NCI-H524 (cell line): Measurements from ENCODE around the gene RTL10.
"Not testable (repeated sequence)": the region's sequence is repeated elsewhere in the genome, so short reads cannot be mapped to it uniquely, and the experiment has no call there.

Experiments used
- DNase-seq, 2 experiments: peaks; one replicate each; lab custom pipeline; 2025; lab: John Stamatoyannopoulos, UW

RTL10 gene

DNA sequence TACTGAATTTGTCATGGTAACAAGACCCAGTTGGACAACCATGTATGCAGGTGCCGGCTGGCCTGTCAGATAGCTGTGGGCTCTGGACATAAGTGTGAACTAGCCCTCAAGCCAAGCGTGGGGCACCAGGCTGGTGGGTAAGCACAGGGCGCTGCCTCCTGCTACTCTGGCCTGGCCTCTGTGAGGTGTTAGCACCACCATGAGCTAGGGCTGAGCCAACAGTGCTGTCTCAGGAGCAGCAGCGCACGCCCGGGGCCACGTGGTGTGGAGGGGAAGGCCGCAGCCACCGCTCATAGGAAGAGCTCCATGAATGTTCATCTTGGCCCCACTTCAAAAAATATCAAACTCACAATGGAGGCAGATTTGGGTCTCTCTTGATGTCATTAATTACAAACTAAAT is 35.3 kb upstream of the RTL10 start:
- no peak for DNase-seq

DNA sequence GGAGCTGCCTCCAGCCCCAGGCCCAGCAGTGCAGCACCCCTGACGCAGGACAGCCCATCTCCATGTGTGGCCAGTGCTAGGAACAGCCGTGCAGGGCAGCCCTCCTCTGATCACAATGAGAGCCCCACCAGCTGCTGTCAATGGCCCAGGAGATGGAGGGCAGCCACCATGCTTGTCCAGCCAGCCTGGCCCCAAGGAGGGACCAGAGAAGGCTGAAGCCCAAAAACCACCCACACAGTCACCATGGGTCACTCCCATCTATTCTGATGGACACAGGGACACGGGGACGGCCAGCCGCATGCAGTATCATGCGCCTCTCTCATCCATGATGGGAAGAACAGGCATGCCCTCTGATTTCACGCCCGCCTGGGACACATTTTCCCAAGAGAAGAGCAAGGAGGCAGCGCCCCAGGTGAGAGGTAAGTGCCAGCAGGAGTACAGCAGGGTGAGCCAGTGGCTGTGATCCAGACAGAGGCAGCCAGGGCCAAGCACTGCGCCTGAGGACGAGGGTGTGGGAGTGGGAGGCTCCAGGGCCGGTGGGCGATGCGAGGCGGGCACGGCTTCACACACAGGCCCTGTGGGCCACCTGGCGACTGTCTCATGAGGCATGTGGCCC is 33.6 kb upstream of the RTL10 start:
- no peak for DNase-seq

DNA sequence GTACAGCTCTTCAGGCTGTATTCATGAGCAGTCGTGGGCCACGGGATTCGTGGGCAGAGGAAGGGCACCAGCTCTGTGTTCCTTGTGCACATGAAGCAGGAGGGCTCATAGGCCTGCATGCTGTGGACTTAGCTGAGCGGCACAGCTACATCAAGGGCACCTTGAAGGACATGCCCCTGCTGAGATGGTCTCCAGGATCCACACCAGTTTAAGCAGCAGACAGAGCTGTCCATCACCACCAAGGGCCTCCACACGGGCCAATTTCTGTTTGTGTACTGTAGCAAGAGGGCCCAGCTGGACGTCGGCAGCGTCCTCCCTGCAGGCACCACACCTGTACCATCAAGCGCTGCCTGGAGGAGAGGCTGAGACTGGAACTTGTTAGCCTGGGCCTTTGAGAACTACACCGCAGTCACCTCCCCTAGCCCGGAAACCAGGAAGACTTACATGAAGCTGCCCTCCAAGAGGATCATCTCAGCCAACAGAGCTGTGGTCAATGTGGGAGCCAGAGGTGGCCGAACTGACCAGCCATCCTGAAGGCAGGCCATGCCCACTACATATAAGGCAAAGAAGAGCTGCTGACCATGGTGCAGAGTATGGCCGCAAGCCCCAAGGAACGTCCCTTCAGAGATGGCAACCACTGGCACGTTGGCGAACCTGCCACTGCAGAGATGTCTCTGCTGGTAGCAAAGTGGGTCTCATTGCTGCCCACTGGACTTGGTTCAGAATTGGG is 32.7 kb upstream of the RTL10 start:
- DNase-seq, result no peak

DNA sequence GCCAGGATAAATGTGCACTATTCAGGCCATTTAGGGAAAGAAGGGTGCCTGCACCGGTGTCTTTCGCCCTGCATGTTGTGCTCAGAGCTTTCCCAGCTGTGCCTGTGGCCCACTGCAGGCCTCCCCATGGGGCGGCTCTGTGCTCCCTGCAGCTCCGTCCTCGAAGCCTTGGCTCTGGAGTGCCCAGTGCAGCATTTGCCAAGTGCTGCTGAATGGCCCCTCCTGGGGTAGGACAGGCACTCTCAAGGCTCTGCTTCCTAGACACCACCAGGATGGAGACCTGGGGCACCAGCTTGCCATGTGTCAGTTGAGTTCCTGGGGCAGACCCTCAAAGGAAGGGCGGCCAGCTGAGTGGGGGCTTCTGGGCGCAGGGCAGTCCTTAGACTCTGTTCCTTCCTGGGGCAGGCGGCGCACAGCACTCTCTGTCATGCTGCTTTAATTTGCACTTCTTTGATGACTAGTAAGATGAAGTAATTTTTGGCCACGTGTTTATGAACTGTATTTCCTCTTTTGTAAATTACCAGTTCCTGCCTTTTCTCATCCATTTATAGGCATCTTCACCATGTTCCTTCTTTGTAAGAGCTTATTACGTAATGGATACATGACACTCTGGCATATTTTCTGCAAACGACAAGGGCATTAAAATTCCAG is 32.1 kb upstream of the RTL10 start:
- DNase-seq, result no peak

DNA sequence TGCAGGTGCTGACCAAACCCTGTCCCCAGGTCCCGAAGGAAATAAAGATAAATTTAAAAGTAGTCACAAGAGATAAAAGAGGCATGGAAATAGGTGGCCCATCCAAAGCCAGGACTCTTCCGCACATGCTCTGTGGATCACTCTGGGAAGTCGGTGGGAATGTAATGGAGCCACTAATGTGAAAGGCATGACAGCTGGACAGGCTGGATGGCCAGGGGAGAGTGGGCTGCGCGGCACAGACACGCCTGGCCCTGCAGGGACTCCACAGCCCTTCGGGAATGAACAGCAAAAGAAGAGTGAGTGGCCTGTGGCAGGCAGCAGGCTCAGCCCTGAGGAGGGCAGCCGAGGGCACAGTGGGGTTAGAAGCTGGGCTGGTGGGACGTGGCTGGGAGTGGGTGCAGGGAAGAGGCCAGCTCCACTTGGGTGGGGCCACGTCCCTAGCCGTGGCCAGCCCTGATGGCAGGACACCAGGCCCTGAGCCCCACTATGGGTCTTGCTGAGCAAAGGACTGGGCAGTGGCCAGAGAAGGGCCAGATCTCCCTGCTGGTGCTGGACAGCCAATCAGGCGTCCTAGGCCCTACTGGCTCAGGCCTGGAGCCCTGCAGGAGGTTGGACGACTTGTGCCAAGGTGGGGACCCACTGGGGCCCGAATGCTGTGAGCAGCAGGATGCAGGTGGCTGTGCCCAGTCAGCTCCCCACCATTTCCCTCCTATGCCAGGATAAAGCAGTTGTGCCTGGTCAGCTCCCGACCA is 31.3 kb upstream of the RTL10 start:
- DNase-seq, result no peak

DNA sequence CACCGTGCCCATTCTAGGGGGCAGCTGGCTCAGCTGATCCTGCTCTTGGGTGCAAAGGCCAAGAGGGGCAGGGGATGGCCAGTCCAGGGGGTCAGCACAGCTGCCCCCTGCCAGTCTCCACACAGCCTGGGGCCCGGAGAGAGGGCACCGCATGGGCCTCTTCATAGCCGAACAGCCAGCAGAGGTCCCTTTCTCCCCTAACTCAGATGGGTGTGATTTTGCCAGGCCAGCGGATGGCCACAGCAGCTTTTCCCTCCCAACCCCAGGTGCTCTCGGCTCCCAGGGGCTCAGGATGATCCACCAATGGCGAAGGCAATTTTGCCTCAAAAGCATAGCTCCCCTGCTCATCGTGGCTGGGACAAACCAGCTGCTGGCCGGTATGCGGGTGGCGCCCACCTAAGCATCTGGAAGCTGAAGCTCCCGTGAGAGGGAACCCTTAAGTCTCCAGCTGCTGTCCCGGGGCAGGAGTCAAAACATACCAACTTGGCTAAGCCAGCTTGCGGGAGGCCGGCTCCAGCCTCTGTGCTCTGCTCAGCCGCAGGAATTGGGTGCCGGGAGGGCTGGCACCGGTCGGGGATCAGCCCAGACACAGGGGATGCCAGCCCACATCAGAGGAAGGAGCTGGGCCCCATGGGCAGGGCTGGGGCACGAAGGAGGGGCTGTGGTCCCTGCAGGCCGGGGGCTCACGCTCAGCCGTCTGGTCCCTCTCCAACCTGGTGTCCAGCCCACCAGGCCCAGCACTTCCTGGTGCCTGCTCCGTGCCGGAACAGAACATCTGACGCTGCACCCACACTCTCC is 30.5 kb upstream of the RTL10 start:
- DNase-seq, result no peak

DNA sequence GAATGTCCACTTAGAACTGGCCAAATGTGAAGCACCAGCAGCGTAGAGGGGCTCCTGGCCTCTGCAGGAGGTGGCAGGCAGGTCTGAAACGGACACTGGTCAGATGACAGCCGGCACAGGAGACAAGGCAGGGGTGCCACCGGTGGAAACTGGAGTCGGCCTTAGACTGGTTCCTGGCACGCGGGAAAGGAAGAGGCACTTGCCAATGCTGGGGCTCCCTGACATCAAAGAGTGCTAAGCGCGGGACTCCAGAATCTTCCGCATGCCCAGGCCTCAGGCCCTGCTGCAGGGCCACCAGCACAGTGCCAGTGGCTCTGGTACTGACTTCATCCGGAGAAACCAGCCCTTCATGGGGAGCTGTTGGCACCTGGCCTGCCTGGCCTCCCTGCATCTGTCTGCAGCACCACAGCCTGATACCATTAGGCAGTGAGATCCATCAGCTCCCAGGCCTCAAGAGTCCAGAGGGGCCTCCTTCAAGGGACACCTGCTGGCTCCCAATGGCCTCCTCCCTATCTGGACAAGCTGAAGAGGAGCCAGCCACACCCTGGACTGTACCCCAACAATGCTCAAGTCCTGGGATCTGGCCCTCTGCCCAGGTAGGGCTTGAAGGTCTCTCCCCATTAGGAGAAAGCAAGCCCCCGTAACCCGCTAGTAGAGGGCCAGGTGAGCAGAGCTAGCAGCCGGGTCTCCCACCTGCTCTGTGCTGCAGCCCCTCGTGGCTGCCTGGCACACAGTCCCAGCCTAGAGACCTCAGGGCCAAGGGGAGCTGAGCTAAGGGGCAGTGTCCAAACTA is 29.7 kb upstream of the RTL10 start:
- no peak for DNase-seq

DNA sequence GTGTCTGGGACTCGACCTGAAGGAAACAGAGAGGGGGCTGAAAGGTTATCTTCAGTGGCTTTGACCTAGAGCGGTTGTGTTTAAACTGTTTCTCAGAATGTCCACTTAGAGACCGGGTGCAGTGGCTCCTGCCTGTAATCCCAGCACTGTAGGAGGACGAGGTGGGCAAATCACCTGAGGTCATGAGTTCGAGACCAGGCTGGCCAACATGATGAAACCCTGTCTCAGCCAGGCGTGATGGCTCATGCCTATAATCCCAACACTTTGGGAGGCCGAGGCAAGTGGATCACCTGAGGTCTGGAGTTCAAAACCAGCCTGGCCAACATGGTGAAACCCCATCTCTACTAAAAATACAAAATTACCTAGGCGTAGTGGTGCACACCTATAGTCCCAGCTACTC is 28.8 kb upstream of the RTL10 start:
- not testable (repeated sequence) for DNase-seq

DNA sequence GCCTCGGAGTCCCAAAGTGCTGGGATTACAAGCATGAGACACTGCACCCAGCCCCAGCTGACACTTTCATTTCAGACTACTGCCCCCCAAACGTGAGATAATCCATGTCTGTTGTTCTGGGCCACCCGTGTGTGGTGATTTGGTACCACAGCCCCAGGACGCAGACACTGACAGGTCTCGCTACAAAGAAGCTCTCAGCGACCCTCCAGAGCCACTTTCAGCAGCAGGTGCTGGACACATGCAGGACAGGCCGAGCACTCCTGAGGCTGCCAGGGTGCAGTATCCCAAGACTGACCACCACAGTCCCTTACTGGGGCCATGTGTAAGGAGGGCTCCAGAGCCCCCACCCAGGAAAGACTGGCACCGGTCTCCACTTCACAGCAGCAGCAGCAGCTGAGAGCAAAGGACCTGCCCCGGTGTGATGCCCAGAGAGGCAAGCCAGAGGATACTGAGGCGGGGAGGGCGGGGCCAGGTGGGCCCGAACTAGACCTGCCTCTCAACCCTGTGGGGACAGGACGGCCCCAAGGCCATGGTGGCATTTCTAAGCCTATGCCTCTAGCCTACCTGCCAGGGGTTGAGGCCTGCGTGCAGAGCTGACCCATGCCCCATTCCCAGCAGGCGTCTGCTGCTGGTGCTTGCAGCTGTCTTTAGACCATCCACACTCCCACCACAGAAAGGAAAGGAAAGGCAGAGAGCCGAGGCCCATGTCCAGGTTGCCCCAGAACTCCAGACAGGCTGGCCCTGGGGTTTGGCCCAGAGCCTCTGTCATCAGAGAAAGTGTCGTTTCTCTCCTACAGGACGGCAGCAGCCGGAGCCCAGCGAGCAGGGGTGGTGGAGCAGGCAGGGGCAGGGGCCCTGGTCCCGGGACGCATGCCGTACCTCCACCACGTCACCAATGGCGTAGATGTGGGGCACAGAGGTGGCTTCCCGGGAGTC is 28.0 kb upstream of the RTL10 start:
- DNase-seq, result no peak

DNA sequence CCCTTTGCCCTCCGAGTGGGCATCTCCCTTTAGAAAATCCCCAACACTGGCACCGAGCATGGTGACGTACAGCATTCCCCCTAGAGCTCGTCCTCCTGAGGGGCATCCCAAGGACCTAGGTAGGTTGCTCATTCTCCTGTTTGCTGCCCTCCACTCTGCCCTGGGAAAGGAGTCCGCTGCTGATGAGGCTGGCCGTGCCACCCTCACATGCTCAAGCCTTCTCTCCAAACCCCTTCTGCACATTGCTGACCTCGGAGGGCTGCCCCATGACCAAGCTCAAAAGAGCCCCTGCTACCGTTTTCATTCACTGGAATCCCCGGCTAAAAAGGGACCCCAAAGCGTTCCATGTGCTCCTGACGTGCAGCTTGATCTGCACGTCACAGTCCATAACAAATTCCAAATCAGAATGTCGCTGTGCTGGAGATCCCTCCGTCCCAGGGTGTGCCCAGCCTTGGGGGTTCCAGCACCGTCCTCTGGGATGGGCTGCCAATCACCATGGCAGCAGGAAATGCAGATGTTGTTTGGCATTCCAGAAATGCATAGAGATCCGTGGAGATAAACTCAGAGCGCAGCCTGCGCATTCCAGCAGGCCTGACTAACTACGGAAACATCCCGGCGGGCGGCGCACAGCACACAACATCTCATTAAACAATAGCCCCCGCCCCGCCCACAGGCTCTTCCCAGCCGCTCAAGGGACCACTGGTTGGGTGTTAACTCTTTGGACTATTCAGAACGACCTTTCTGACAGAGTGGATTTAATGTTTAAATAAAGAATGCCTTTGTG is 26.3 kb upstream of the RTL10 start:
- no peak for DNase-seq

DNA sequence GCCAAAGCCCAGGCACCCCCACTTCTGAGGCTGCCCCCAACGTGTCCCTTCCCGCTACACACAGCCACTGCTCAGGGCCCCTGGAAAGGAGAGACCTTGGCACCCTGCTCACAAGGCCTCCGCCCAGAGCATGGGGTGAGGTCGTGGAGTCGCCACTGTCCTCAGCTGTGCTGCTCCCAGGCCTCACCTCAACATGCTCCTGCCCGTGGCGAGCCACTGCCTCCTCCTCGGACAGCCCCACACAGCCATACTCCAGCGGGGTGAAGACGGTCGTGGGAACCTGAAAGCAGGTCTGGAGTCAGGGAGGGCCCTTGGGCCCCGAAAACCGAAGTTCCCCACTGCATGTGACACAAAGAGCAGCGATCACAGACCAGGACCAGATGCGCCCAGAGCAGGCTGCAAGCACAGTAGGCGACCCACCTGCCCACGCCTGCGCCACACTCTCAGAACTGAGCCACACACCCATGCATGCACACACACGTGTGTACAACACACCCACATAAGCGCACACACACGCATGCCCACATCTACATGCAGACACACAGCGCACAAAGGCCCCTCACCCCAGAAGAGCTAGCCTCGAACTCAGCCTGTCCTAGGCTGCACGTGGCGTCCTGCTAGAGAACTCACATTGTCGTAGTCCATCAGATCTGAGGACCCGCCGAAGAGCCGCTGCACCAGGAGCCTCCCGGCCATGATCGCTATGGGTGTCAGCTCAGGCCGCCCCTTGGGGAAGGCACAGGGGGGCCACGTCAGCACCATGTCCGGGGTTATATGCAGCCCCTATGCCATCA is 25.5 kb upstream of the RTL10 start:
- DNase-seq, result no peak

DNA sequence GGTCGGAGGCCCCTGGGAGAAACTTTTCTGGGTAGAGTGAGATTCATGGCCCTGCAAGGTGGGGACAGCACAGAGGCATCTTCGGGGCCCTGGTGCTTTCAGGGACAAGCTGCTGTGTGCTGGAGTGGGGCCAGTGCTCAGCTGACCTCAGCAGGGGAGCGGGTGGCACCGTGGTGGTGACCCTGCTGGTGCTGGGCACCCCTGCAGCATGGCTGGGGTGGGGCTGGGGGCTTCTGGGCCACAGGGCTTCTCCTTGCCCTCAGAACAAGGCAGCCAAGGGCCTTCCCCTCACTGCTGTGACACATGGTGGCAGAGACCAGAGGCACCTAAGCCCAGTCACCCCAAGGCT is 24.9 kb upstream of the RTL10 start:
- DNase-seq, result no peak

DNA sequence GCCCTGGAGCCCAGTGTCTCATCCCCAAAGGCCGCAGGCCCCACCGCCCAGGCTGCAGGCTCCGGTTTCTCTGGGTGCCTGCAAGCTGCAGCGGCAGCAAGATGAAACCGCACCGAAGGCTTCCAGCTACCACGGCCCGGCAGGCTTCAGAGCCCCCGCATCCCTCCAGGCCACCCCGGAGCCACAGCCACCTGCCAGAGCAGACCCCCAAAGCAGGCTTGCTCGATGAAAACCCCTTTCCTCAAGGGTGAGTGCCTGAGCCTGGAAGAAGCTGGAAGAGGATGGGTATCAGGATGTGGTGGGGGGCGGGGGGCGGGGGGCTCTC is 24.5 kb upstream of the RTL10 start:
- DNase-seq, result no peak

DNA sequence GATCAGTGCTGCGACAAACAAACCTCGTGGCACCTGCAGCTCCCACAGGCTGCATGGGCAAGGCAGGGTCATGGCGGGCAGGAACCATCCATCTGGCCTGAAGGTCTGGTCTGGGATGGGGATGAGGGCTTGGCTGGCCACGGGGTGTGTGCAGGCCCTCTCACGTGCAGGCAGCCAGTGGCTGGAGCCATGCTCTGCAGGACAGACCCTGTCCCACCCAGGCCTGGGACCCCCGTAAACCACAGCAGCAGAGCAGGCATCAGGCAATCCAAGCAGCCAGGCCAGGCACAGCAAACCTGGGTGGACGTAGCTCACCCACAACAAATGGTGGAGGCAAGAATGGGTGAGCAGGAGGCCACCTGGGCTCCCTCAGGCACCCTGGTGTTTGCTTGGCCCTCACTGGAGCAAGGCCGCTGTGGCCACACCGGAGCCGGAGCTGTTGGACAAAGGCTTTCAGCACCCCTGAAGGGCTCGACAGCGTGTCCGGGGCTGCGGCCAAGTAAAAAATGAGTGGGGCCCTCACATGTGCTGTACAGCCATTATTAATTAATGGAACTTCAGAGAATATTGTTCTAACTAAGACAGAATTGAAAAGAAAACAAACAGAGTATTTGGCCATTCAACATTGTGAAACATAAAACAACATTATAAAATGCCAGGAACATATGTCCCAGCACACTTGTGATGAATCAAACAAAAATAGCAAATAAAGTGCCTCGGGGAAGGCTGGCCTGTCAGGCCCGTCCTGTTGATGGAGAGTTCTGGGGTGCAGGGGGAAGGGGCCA is 24.0 kb upstream of the RTL10 start:
- DNase-seq, result no peak

DNA sequence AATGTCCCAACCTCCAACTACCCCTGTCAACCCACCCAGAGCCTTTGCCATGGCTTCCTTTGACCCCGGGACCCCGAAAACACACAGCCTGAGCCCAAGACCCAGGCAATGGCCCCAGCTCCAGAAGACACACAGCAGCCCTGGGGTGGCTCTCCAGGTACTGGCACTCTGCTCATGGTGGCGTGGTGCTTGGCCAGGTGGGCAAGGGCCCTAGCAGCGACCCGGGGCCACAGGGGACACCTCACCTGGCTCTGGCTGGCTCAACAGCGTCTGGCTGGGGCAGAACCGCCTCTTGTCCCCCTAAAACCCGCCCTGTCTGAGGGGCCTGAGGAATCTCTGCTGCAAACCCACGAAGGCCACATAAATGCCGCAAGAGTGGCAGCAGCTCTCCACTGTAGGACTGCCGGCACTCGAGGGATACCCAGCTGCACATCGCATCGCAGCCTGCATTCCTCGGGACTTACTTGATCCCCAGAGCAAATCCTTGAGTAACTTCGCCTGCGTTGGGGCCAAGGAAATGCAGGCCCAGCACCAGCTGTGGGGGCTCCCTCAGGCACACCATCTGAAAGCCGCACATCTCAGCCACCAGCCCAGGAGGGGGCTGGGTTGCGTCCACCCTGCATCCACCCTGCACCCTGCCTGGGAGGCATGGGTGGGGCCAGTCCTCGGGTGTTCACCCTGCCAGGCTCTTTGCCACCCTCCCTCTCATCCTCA is 23.1 kb upstream of the RTL10 start:
- DNase-seq, result no peak

DNA sequence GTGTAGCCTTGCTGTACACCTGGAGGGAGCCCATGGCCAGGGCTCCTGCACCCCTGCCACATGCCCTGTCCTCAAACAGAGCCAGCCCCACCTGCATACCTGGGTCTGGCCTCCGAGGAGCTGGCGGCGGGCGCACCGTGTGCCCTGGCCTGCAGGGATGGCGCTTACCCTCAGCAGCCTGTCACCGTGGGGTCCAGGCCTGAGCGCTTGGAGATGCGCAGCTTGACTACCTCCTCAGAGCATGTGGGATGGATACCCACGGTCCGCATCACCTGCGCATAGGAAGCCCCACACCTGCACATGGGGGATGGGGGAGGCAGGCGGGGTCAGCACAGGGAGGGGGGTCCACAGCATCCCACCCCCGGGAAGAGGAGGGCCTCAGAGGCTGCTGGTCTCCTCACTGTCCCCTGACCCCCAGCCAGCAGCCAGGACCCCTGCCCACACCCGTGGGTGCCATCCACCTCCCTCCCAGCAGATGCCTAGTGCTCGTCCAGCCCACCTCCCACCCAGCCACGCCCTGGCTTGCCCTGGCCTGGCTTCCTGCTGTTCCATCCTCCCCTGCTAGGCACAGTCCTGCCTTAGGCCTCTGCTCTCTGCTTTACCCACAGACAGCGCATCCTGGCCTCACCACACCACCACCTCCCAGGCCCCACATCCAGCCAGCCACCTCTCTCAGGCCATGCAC is 22.4 kb upstream of the RTL10 start:
- DNase-seq, result no peak
